Caco-2 (cell line): ENCODE data around the gene NOL4L. TPM values are rescaled to one million over a fixed set of nuclear protein-coding genes. Genes with fewer than 3 reads are reported as not detected.

ENCODE experiments used
- BruUV-seq: library from RNA; stranded (reverse); fragments of 400-500 nt; replicated peaks from 2 replicates; lab custom pipeline; 2021; lab: Mats Ljungman, UMichigan
- CTCF ChIA-PET: fragments of 300-600 bp; sonication (Branson Sonifier 250); formaldehyde crosslinking; loops from one replicate; lab custom pipeline; 2022; ENCODE audit warnings: antibody characterized with exemption; lab: Charles Lee
- POLR2A ChIA-PET: fragments of 300-600 bp; sonication (Branson Sonifier 250); formaldehyde crosslinking; loops from one replicate; lab custom pipeline; 2022; ENCODE audit warnings: antibody characterized with exemption; lab: Charles Lee
- DNase-seq, 2 experiments: peaks; one replicate each; pipeline versions ENCODE4 v3.0.0 to v3.0.0-alpha.2; 2020 to 2022
- H3K27me3 ChIP-seq: replicated peaks from 2 replicates; pipeline ENCODE4 v1.6.0; 2011; ENCODE audit warnings: low read length; ENCODE audit not compliant: control insufficient read depth, insufficient read depth
- H3K36me3 ChIP-seq: 2 replicates; pipeline ENCODE4 v1.5.1; 2011; ENCODE audit warnings: low read length; ENCODE audit not compliant: control insufficient read depth, insufficient read depth
- H3K4me1 ChIP-seq: fragments of 250-450 bp; sonication (Bioruptor Pico); 2 replicates; pipeline ENCODE4 v1.5.1; 2020; ENCODE audit warnings: mild to moderate bottlenecking
- H3K4me3 ChIP-seq: 2 replicates; pipeline ENCODE4 v1.5.1; 2011; ENCODE audit warnings: low read depth, mild to moderate bottlenecking, control low read depth, low read length
- H3K9me3 ChIP-seq: fragments of 250-450 bp; sonication (Bioruptor Pico); 2 replicates; pipeline ENCODE4 v1.5.1; 2020; ENCODE audit warnings: mild to moderate bottlenecking, moderate library complexity
- H3K27ac Mint-ChIP-seq: one replicate; pipeline ENCODE4 v1.8.0; 2022; ENCODE audit warnings: mixed read lengths; ENCODE audit not compliant: unreplicated experiment
- H3K27me3 Mint-ChIP-seq: one replicate; pipeline ENCODE4 v1.8.0; 2022; ENCODE audit warnings: mixed read lengths; ENCODE audit not compliant: insufficient read depth, unreplicated experiment
- H3K36me3 Mint-ChIP-seq: one replicate; pipeline ENCODE4 v1.8.0; 2022; ENCODE audit warnings: mild to moderate bottlenecking, mixed read lengths; ENCODE audit not compliant: insufficient read depth, unreplicated experiment
- H3K4me1 Mint-ChIP-seq: one replicate; pipeline ENCODE4 v1.8.0; 2022; ENCODE audit warnings: low read depth, mixed read lengths; ENCODE audit not compliant: unreplicated experiment
- H3K4me3 Mint-ChIP-seq: one replicate; pipeline ENCODE4 v1.8.0; 2022; ENCODE audit warnings: mild to moderate bottlenecking, moderate library complexity, mixed read lengths; ENCODE audit not compliant: unreplicated experiment
- H3K9me3 Mint-ChIP-seq: one replicate; pipeline ENCODE4 v1.8.0; 2022; ENCODE audit warnings: mixed read lengths; ENCODE audit not compliant: unreplicated experiment
- intact Hi-C: fragments of 100-400 bp; cut with micrococcal nuclease; formaldehyde crosslinking; loops from one replicate; pipeline ENCODE4 v1.10.0; 2022; ENCODE audit not compliant: unreplicated experiment
- total RNA-seq: library from RNA; stranded (reverse); gene quantifications from 2 replicates; pipeline ENCODE4 v1.2.3, GENCODE V29; 2022
- TF ChIP-seq, protein P1 (sequence below), 2 experiments: fragments of 200-600 bp in 1 of 2; IDR thresholded peaks; 1 replicate in 1 of 2; 2 replicates in 1 of 2; pipeline versions ENCODE4 v1.5.1 to v1.8.0; 2011 to 2022; ENCODE audit warnings: antibody characterized with exemption in 1 of 2, control low read depth in 1 of 2, inconsistent platforms in 1 of 2, low read depth in 1 of 2, low read length in 1 of 2, mild to moderate bottlenecking in 1 of 2, moderate library complexity in 1 of 2; ENCODE audit not compliant: insufficient read depth in 1 of 2, severe bottlenecking in 1 of 2, unreplicated experiment in 1 of 2

NOL4L gene
- total RNA-seq, 1 experiment from 2014 or later, result 80.9 TPM

DNA sequence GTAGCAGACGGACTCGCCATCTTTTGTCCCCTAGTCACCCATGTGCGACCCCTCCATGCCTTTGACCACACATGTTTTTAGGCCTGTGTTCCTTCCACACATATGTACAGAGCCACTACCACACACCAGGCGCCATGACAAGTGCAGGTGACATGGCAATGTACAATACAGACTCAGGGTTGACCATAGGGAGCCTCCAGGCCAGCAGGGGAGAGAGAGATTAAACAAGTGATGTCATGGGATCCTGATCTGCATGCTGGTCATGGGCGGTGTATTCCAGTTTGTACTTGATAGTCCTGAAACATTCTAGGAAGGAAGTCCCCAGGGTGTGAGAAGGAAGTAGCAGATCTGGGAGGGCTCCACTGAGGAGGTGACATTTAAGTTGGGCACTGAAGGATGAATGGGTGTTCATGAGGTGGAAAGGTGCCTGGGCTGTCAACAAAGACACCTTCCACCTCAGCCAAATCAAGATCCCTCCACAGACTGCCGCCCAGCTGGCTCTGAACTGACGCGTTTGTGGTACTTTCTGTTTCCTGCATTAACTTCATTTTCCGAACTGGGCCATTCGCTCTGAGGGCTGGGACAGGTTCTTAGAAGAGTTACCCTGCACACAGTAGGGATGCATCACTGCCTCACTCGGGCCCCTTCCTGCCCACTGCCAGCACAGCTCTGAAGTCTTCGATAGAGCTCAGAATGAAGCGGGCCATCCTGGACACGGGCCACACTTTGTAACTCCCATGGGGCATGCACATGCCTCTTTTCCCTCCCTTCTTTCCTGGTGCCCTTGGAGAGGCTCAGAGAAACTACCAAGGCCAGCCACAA, 94.0 kb downstream of the NOL4L start:
- POLR2A ChIA-PET, result no interaction called here
- Mint-ChIP-seq H3K4me1 (peaks cover 2% of the 10 kb centered on the region), H3K36me3 (peaks cover 4% of the 10 kb centered on the region), H3K9me3 (peaks cover 11% of the 10 kb centered on the region), H3K4me3 (no peak overlapping the region), H3K27ac (no peak overlapping the region), H3K27me3 (no peaks in the 10 kb centered on the region)
- H3K27me3 ChIP-seq, result no peaks in the 10 kb centered on the region
- TF ChIP-seq, protein P1, sequence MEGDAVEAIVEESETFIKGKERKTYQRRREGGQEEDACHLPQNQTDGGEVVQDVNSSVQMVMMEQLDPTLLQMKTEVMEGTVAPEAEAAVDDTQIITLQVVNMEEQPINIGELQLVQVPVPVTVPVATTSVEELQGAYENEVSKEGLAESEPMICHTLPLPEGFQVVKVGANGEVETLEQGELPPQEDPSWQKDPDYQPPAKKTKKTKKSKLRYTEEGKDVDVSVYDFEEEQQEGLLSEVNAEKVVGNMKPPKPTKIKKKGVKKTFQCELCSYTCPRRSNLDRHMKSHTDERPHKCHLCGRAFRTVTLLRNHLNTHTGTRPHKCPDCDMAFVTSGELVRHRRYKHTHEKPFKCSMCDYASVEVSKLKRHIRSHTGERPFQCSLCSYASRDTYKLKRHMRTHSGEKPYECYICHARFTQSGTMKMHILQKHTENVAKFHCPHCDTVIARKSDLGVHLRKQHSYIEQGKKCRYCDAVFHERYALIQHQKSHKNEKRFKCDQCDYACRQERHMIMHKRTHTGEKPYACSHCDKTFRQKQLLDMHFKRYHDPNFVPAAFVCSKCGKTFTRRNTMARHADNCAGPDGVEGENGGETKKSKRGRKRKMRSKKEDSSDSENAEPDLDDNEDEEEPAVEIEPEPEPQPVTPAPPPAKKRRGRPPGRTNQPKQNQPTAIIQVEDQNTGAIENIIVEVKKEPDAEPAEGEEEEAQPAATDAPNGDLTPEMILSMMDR (IDR thresholded peaks at IDR 0.05; ENCODE audit: insufficient read depth in 1 of 2, low read depth in 1 of 2, low read length in 1 of 2, severe bottlenecking in 1 of 2, unreplicated experiment in 1 of 2), result no peak
- DNase-seq, result peak in 1 of 2 experiments; percentile 37
- no peaks in the 10 kb centered on the region for H3K9me3 ChIP-seq
- intact Hi-C loops, result no loop called here
- no peaks in the 10 kb centered on the region for H3K36me3 ChIP-seq
- CTCF ChIA-PET, result no interaction called here
- H3K4me1 ChIP-seq, result peaks cover 1% of the 10 kb centered on the region
- no TSS peak for BruUV-seq
- H3K4me3 ChIP-seq, result no peak overlapping the region

DNA sequence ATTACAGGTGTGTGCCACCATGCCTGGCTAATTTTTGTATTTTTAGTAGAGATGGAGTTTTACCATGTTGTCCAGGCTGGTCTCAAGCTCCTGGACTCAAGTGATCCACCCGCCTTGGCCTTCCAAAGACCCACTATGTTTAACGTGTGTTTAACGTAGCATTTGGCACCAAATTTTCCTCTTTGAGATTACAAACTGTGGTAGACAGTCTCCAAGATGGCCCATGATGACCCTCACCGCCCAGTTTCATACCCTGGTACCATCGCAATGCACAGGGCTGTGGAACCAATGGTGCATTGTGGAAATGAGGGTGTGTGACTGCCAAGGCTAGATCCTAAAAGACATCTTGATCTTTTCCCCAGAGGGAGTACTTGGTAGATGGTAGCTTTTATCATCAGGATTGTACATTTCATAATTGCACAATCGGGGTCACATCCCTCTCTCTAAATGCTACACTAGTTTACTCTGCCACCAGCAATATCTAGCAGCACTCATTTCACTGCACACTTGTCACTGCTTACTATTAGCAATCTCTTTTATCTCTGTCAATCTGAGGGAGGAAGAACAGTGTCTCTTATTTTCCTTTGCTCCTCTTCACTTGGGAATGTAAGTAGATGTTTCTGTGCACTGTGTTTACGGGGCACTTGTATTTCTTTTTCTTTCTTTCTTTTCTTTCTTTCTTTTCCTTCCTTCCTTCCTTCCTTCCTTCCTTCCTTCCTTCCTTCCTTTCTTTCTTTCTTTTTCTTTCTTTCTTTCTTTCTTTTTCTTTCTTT, 96.9 kb downstream of the NOL4L start:
- H3K36me3 ChIP-seq, result no peaks in the 10 kb centered on the region
- CTCF ChIA-PET, result no interaction called here
- H3K4me3 Mint-ChIP-seq, result no peak overlapping the region
- POLR2A ChIA-PET, result no interaction called here
- peaks cover 17% of the 10 kb centered on the region for H3K4me1 Mint-ChIP-seq
- peaks cover 13% of the 10 kb centered on the region for H3K4me1 ChIP-seq
- intact Hi-C loops, result no loop called here
- H3K27ac Mint-ChIP-seq, result no peak overlapping the region
- no TSS peak for BruUV-seq
- no peaks in the 10 kb centered on the region for H3K9me3 ChIP-seq
- peak in 1 of 2 experiments; percentile 16 for DNase-seq
- H3K36me3 Mint-ChIP-seq, result peaks cover 26% of the 10 kb centered on the region
- TF ChIP-seq, protein P1 (IDR thresholded peaks at IDR 0.05; ENCODE audit: insufficient read depth in 1 of 2, low read depth in 1 of 2, low read length in 1 of 2, severe bottlenecking in 1 of 2, unreplicated experiment in 1 of 2), result no peak
- H3K4me3 ChIP-seq, result no peak overlapping the region
- no peaks in the 10 kb centered on the region for H3K27me3 Mint-ChIP-seq
- H3K9me3 Mint-ChIP-seq, result peaks cover 11% of the 10 kb centered on the region
- no peaks in the 10 kb centered on the region for H3K27me3 ChIP-seq

DNA sequence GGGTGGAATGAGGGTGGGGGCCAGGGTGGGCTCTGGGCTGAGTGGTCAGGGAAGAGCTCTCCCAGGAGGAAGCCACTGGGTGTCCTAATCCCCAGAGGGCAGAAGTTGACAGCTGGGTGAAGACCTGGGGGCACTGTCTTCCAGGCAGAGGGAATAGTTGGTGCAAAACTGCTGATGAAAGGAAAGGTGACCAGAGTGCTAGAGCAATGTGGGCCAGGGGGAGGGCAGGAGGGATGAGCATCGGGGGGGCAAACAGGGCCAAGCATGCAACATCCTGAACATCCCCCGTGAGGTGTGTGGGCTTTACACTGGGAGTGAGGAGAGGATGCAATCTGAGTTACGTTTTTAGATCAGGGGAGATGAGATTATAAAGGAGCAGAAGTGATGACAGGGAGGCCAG, 97.8 kb downstream of the NOL4L start:
- peaks cover 11% of the 10 kb centered on the region for H3K9me3 Mint-ChIP-seq
- peaks cover 17% of the 10 kb centered on the region for H3K4me1 Mint-ChIP-seq
- no peak overlapping the region for H3K4me3 ChIP-seq
- POLR2A ChIA-PET, result no interaction called here
- H3K27ac Mint-ChIP-seq, result no peak overlapping the region
- TF ChIP-seq, protein P1 (IDR thresholded peaks at IDR 0.05; ENCODE audit: insufficient read depth in 1 of 2, low read depth in 1 of 2, low read length in 1 of 2, severe bottlenecking in 1 of 2, unreplicated experiment in 1 of 2), result no peak
- no peaks in the 10 kb centered on the region for H3K9me3 ChIP-seq
- no peaks in the 10 kb centered on the region for H3K27me3 ChIP-seq
- no peaks in the 10 kb centered on the region for H3K27me3 Mint-ChIP-seq
- CTCF ChIA-PET, result no interaction called here
- no TSS peak for BruUV-seq
- intact Hi-C loops, result no loop called here
- H3K36me3 Mint-ChIP-seq, result peaks cover 26% of the 10 kb centered on the region
- no peak overlapping the region for H3K4me3 Mint-ChIP-seq
- H3K4me1 ChIP-seq, result peaks cover 13% of the 10 kb centered on the region
- peak in 1 of 2 experiments; percentile 34 for DNase-seq
- H3K36me3 ChIP-seq, result no peaks in the 10 kb centered on the region
